ENCODE results near the gene SAMD14.

SAMD14 gene

GRCh38 chr17:50133769-50134099 is 3.8 kb upstream of the SAMD14 start:
- no peak for DNase-seq (ENCODE audit: low read depth in 2 of 2)

DNA sequence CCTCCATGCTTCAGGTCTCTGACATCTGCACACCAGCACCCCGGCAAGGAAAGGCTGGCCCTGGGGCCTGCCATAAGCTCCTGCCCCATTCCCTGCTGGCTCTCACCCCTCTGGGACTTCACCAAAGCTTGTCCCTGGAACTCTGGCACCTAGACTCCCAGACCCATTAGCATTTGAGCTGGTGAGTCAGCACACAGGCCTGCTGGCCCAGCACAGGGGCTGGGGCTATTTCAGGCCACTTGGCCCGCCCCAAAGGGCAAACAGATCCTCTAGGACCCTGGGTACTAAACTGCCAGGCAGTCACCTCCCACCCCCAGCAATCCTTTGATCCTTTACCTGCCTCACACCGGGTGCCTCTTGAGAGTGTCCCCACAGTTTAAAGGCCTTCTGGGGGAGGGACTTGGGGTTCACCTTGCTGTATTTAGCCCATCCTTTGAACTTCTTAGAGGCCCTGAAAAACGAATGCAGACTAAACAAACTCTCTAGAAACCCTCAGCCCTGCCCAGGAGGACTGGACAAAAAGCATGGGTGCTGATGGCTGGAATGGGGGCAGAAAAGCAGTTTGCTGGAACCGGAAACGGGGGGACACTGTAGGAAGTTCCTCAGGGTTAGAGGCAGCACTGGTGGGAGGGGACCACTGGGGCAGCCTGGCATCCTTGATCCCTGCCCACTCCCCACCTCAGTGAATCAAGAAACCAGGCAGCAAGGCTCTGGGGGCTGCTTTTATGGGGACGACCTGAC is 3.2 kb upstream of the SAMD14 start:
- no peak for DNase-seq (ENCODE audit: low read depth in 2 of 2)

GRCh38 chr17:50132104-50132794 is 2.3 kb upstream of the SAMD14 start:
- DNase-seq (ENCODE audit: low read depth in 2 of 2) = no peak

- no peak for DNase-seq (ENCODE audit: low read depth in 2 of 2)
Measured at GRCh38 chr17:50130559-50131305, 772 bp upstream of the SAMD14 start.

DNA sequence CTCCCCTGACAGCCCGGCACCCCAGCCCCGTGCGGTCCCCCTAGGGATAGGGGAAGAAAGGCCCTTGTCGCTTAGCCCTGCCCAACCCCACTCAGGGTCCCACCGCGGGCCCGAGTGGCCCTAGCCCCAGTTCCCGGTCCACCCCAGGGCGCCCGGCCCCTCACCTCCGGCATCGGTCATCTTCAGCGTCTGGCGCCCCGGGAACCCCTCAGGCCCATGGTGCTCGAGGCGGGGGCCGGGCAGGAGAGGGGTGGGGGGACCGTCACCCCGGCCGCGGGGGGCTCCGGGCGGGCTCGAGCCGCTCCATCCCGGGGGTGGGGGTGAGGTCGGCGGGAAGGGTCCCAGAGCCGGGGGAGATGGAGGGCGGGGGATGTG is 620 bp downstream of the SAMD14 start:
- no peak for DNase-seq (ENCODE audit: low read depth in 2 of 2)

DNA sequence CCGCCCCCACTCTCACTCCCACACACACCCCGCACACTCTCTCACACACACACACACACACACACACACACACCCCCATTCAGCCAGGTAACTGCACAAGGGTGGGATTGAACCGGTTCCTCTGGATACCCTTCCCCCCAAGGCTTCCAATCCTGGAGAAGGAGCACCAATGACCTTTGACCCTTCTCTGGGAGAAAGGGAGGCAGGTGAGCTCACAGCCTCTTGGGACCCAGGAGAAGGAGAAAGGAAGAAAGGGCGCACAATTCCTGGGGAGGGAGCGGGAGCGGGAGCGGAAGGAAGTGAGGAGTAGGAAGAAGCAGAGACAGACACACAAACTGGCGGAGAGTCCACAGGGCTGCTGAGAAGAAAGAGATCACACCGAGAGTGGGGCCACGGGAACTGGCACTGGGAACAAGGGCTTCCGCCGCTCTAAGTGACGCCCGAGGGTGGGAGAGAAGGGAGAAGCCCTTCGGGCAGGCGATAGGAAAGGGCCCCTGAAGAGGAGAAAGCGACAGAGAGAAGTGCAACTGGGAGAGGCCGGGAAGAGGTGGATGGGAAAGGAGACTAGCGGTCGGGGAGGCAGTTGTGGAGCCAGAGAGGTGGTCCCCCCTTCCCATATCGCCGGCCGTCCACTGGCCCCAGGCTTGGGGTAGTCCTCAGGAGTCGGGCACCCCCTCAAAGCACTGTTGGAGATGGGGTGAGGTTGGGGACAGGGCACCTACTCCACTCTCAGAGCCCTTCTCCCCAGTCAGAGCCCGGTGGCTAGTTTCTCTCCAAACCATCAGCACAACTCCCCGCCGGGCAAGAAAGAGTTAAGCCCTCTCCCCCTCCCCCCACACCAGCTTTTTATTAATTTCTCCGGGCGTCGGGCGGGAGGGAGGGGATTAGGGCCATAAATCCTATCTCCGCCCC is 1.3 kb downstream of the SAMD14 start:
- no peak for DNase-seq (ENCODE audit: low read depth in 2 of 2)

DNA sequence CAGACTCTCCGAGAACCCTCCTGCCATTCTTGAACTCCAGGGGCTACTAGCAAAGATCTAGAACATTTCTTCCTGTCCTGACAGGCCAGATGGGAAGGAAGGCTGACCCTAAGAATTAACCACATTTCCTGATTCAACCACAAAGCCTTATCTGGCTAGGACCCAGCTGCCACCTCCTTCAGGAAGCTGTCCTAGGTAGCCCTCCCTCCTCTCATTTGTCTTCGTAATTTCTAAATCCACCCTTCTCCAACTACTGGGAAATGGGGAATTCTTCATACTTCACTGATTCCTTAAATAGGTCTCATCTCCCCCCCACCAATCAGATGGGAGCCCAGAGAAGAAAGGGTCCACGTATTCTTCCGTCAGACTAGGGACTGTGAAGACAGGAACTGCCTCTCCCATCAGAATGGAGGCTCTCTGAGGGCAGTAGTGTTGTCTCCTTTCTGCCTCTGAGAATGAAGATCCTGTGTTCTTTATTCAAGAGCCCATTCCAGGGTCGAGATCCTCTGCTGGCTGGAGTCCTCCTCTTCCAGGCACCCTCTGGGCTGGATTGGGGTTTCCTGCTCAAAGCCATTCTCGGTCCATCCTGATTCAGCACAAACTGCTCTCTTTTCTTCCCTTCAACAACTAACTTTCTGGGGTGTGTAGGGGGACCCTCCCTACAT is 2.1 kb downstream of the SAMD14 start:
- DNase-seq (ENCODE audit: low read depth in 2 of 2) = no peak

DNA sequence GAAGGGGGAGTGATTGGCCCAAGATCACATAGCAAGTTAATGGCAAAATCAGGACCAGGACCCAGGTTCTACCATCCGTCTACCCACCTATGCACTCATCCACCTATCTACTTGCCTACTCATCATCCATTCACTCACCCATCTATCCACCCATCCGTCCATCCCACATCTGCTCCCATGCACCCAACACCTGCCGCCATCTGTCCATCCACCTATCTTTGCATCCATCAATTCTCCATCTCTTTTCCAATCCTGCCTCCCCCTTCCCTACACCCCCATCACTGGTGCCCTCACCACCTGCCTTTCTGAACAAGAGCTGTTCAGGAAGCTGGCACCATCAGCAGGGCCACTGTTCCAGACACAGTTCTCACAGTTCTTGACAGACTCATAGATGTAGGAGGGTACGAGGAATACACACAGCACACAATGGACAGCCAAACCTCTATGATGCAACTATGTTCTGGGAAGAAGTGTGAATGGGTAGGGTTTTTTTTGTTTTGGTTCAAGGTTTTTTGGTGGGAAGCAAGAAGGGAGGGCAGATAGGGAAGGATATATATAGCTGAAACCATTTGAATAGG is 4.5 kb downstream of the SAMD14 start:
- DNase-seq (ENCODE audit: low read depth in 2 of 2) = no peak

DNA sequence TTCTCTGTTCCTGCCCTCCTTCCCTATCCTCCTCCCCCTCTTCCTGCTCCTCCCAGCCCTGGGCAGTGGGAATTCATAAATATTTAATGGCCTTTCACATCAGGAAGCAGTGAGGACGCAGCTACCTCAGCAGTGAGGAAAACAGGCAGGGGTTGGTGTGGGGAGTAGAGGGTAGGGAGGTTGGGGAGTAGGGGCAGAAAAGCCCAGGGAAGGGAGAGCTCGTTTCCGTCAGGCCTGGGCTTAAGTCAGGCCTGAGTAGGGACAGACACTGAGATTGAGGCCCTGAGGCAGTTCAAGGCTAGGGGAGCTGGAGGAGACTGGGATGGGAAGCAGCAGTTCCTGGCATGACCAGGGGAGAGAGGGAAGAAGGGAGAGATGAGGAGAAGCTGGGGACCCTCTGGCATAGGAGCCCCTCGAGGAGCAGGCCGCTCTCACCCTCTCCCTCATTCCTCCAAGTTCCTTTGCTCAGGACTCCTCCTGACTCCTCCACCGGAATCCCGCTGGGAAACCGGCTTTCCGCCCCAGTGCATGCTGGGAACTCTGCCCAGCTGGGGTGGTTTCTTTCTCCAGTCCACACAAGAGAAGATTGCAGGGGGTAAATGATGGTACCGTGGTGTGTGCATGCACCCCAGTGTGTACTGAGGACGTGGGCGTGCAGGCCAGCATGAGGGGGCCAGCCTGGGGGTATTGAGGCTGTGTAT is 6.2 kb downstream of the SAMD14 start:
- no peak for DNase-seq (ENCODE audit: low read depth in 2 of 2)

- no peak for DNase-seq (ENCODE audit: low read depth in 2 of 2)
Measured at GRCh38 chr17:50122945-50123344, 7.0 kb downstream of the SAMD14 start.

GRCh38 chr17:50120475-50121253 is 9.3 kb downstream of the SAMD14 start:
- DNase-seq (ENCODE audit: low read depth in 2 of 2) = no peak

- DNase-seq (ENCODE audit: low read depth in 2 of 2) = no peak
Measured at GRCh38 chr17:50118828-50119218, 11.1 kb downstream of the SAMD14 start.

DNA sequence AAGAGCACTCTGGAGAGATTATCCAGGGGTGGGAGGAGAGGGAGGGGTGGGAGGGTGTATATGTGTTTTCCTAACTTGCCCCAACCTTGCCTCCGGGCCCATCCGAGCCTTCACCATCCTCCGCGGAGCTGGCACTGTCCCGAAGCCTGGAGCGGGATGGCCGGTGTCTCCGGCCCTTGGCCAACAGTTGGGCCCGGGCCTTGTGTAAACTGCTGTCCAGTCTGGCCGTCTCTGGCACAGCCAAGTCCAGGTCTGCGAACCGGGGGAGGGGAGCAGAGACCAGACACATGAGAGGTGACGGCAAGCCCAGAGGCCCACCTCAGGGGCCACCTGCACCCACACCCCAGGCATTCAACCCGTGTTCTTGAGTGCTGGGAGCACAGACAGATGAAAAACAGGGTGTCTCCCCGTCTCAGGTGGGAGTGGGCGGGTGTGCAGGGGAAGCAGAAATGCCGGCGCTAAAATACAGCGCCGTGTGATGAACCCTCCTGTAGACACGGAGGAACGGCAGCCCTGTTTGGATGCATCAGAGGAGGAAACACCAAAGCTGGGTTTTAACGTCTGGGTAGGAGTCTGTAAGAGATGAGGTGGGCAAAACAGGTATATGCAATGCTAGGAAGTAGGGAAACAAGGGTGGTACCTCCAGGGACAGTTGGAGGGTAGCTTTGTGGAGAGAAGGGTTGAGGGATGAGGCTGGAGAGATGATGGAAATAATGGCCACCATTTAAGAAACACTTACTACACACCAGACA is 11.7 kb downstream of the SAMD14 start:
- no peak for DNase-seq (ENCODE audit: low read depth in 2 of 2)

DNA sequence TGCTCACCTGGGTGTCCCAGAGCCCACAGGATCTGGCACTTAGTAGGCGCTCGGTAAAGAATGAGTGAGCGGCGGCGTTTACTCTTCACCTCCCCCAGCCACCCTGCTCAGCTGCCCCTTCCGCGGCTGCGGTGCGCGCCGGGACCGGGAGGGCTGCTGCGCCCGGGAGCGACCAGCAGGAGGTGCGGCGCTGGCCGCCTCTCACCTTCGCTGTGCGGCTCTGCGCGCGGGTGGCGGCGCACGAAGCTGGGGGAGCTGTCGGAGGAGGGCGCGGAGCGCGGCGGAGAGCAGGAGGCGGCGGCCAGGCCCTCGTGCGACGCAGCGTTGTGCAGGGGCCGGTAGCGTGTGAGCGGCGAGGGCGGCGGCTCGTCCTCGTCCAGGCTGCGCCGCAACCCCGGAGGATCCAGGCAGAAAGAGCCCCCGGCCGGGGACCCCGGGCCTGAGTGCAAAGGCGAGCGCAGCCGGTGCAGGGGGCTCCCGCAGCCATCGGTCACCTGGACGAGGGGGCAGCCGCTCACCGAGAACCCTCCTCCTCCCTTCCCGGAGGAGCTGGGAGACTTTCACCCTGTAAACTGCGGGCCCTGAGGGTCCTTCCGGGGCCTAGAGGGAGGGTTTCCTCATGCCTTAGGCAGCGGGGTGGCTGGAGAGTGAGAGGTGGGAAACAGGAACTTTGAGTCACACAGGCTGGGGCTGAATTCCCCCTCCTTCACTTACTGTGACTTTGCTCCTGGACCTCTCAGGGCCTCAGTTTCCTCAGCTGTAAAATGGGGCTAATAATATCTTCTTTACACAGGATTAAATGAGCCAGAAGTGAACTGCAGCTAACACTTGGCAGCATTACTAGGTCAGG is 12.5 kb downstream of the SAMD14 start:
- DNase-seq (ENCODE audit: low read depth in 2 of 2) = peak in 1 of 2 donors; percentile 48

DNA sequence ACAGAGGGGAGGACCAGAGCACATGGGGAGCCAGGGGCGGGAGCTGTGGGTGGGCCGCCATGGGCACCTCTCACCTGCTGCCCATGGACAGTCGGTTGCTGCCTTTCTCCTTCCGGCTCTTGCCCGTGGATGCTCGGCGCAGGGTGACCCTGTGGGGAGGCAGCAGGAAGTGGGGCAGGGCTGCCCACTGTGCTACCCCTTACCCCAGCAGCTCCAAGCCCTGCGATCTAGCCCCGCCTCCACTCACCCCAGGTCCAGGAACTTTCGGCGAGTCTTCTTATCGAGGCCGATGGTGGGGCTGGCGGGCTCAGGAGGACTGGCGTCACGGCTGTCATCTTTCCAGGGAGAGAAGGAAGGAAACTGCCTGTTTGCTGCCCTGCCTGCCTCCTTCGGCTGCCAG is 14.2 kb downstream of the SAMD14 start:
- DNase-seq (ENCODE audit: low read depth in 2 of 2) = no peak

- no peak for DNase-seq (ENCODE audit: low read depth in 2 of 2)
Measured at GRCh38 chr17:50114849-50115357, 15.1 kb downstream of the SAMD14 start.

GRCh38 chr17:50114401-50114800 is 15.6 kb downstream of the SAMD14 start:
- no peak for DNase-seq (ENCODE audit: low read depth in 2 of 2)
